Karpas-422 (cell line): Measurements from ENCODE around the gene KCTD5. TPM values are rescaled to one million over a fixed set of nuclear protein-coding genes. Genes with fewer than 3 reads are reported as not detected.

Experiments
- DNase-seq: peaks from one replicate; pipeline ENCODE4 v3.0.0-alpha.2; 2015
- H2AFZ ChIP-seq: fragments of 200-600 bp; sonication (generic); 2 replicates; pipeline ENCODE4 v1.6.1; 2014; ENCODE audit warnings: antibody characterized with exemption, low read length, mixed read lengths
- H3K27ac ChIP-seq: fragments of 200-600 bp; sonication (generic); 2 replicates; pipeline ENCODE4 v1.5.1; 2014; ENCODE audit warnings: mild to moderate bottlenecking, low read length, moderate library complexity
- H3K27me3 ChIP-seq: fragments of 200-600 bp; sonication (generic); 2 replicates; pipeline ENCODE4 v1.6.1; 2014; ENCODE audit warnings: low read length, mixed read lengths
- H3K36me3 ChIP-seq: fragments of 200-600 bp; sonication (generic); 2 replicates; pipeline ENCODE4 v1.6.1; 2014; ENCODE audit warnings: low read length, mixed read lengths; ENCODE audit not compliant: insufficient read depth
- H3K4me1 ChIP-seq: fragments of 200-600 bp; sonication (generic); 2 replicates; pipeline ENCODE4 v1.6.1; 2014; ENCODE audit warnings: mild to moderate bottlenecking, low read length, mixed read lengths
- H3K4me2 ChIP-seq: fragments of 200-600 bp; sonication (generic); 2 replicates; pipeline ENCODE4 v1.6.1; 2014; ENCODE audit warnings: low read length, low read depth, mild to moderate bottlenecking; ENCODE audit not compliant: poor library complexity, severe bottlenecking
- H3K4me3 ChIP-seq: fragments of 200-600 bp; sonication (generic); 2 replicates; pipeline ENCODE4 v1.5.1; 2014; ENCODE audit warnings: mild to moderate bottlenecking, antibody characterized with exemption, low read length, mixed read lengths
- H3K79me2 ChIP-seq: fragments of 200-600 bp; sonication (generic); 2 replicates; pipeline ENCODE4 v1.6.1; 2014; ENCODE audit warnings: mild to moderate bottlenecking, low read length, mixed read lengths
- H3K9ac ChIP-seq: fragments of 200-600 bp; sonication (generic); 2 replicates; pipeline ENCODE4 v1.6.0; 2014; ENCODE audit warnings: low read length
- H3K9me2 ChIP-seq: fragments of 200-600 bp; sonication (generic), shearing (Covaris generic); replicated peaks from 2 replicates; pipeline ENCODE4 v1.6.0; 2014; ENCODE audit warnings: mild to moderate bottlenecking, low read length, moderate library complexity; ENCODE audit not compliant: insufficient read depth
- H3K9me3 ChIP-seq: fragments of 300-700, 200-600 bp; sonication (generic); 2 replicates; pipeline ENCODE4 v1.6.1; 2014; ENCODE audit warnings: low read length, mixed read lengths
- H4K20me1 ChIP-seq: fragments of 200-600 bp; sonication (generic); 2 replicates; pipeline ENCODE4 v1.6.1; 2014; ENCODE audit warnings: mild to moderate bottlenecking, antibody characterized with exemption, low read length, low read depth; ENCODE audit not compliant: insufficient read depth
- total RNA-seq: library from RNA; depleted of rRNA; stranded (reverse); fragments of >200 nt; shearing (Covaris generic); gene quantifications from 2 replicates; pipeline ENCODE4 v1.2.3, GENCODE V29; 2014; ENCODE audit warnings: low replicate concordance

KCTD5 gene
- total RNA-seq, 1 experiment from 2014 or later = 15.7 TPM

GRCh38 chr16:2728034-2728433 lies 45.7 kb downstream of the KCTD5 start:
- H3K4me1 ChIP-seq = no peaks in the 10 kb centered on the region
- H3K9ac ChIP-seq = no peak overlapping the region
- H3K79me2 ChIP-seq = no peaks in the 10 kb centered on the region
- no peaks in the 10 kb centered on the region for H4K20me1 ChIP-seq
- no peak for DNase-seq
- H3K27me3 ChIP-seq = no peaks in the 10 kb centered on the region
- no peak overlapping the region for H3K4me3 ChIP-seq
- H3K9me2 ChIP-seq = no peaks in the 10 kb centered on the region
- no peak overlapping the region for H3K4me2 ChIP-seq
- no peaks in the 10 kb centered on the region for H3K9me3 ChIP-seq
- H3K27ac ChIP-seq = no peak overlapping the region
- H3K36me3 ChIP-seq = no peaks in the 10 kb centered on the region
- H2AFZ ChIP-seq = no peak overlapping the region

GRCh38 chr16:2734844-2735515 lies 52.7 kb downstream of the KCTD5 start:
- Histone ChIP-seq H3K4me1 (no peaks in the 10 kb centered on the region), H3K9ac (no peak overlapping the region), H3K27ac (no peak overlapping the region), H3K79me2 (no peaks in the 10 kb centered on the region), H4K20me1 (no peaks in the 10 kb centered on the region), H3K27me3 (no peaks in the 10 kb centered on the region), H3K9me2 (no peaks in the 10 kb centered on the region), H3K4me3 (no peak overlapping the region), H3K36me3 (no peaks in the 10 kb centered on the region), H3K9me3 (no peaks in the 10 kb centered on the region), H2AFZ (no peak overlapping the region), H3K4me2 (no peak overlapping the region)
- DNase-seq = no peak

- no peak for DNase-seq
- no peak overlapping the region for H3K9ac ChIP-seq
- no peaks in the 10 kb centered on the region for H3K27me3 ChIP-seq
- no peak overlapping the region for H2AFZ ChIP-seq
- no peaks in the 10 kb centered on the region for H3K79me2 ChIP-seq
- H3K36me3 ChIP-seq = no peaks in the 10 kb centered on the region
- no peak overlapping the region for H3K4me2 ChIP-seq
- H3K27ac ChIP-seq = no peak overlapping the region
- H3K4me1 ChIP-seq = no peaks in the 10 kb centered on the region
- no peak overlapping the region for H3K4me3 ChIP-seq
- no peaks in the 10 kb centered on the region for H3K9me2 ChIP-seq
- no peaks in the 10 kb centered on the region for H3K9me3 ChIP-seq
- H4K20me1 ChIP-seq = no peaks in the 10 kb centered on the region
Observed at GRCh38 chr16:2736476-2737237, 54.3 kb downstream of the KCTD5 start.

GRCh38 chr16:2737238-2737605 lies 54.9 kb downstream of the KCTD5 start:
- no peak overlapping the region for H3K4me2 ChIP-seq
- H4K20me1 ChIP-seq = no peaks in the 10 kb centered on the region
- H3K79me2 ChIP-seq = no peaks in the 10 kb centered on the region
- no peak overlapping the region for H3K9ac ChIP-seq
- no peaks in the 10 kb centered on the region for H3K4me1 ChIP-seq
- no peak overlapping the region for H3K4me3 ChIP-seq
- no peaks in the 10 kb centered on the region for H3K9me2 ChIP-seq
- no peaks in the 10 kb centered on the region for H3K9me3 ChIP-seq
- no peaks in the 10 kb centered on the region for H3K27me3 ChIP-seq
- no peak for DNase-seq
- no peak overlapping the region for H2AFZ ChIP-seq
- H3K27ac ChIP-seq = no peak overlapping the region
- H3K36me3 ChIP-seq = no peaks in the 10 kb centered on the region

GRCh38 chr16:2737895-2738418 lies 55.6 kb downstream of the KCTD5 start:
- H3K9me3 ChIP-seq = no peaks in the 10 kb centered on the region
- no peaks in the 10 kb centered on the region for H3K27me3 ChIP-seq
- H3K4me1 ChIP-seq = no peaks in the 10 kb centered on the region
- no peaks in the 10 kb centered on the region for H3K79me2 ChIP-seq
- H4K20me1 ChIP-seq = no peaks in the 10 kb centered on the region
- H3K4me3 ChIP-seq = no peak overlapping the region
- no peak overlapping the region for H3K4me2 ChIP-seq
- H2AFZ ChIP-seq = no peak overlapping the region
- no peaks in the 10 kb centered on the region for H3K9me2 ChIP-seq
- no peak overlapping the region for H3K27ac ChIP-seq
- H3K36me3 ChIP-seq = no peaks in the 10 kb centered on the region
- no peak overlapping the region for H3K9ac ChIP-seq
- no peak for DNase-seq

GRCh38 chr16:2738615-2739014 lies 56.3 kb downstream of the KCTD5 start:
- no peaks in the 10 kb centered on the region for H3K36me3 ChIP-seq
- H3K4me1 ChIP-seq = no peaks in the 10 kb centered on the region
- H3K4me2 ChIP-seq = no peak overlapping the region
- H3K9me2 ChIP-seq = no peaks in the 10 kb centered on the region
- no peaks in the 10 kb centered on the region for H3K79me2 ChIP-seq
- H4K20me1 ChIP-seq = no peaks in the 10 kb centered on the region
- H3K27ac ChIP-seq = no peak overlapping the region
- no peak for DNase-seq
- no peak overlapping the region for H3K4me3 ChIP-seq
- H2AFZ ChIP-seq = no peak overlapping the region
- H3K9ac ChIP-seq = no peak overlapping the region
- H3K9me3 ChIP-seq = no peaks in the 10 kb centered on the region
- H3K27me3 ChIP-seq = no peaks in the 10 kb centered on the region

GRCh38 chr16:2739625-2740430 lies 57.5 kb downstream of the KCTD5 start:
- Histone ChIP-seq H2AFZ (no peak overlapping the region), H3K4me2 (no peak overlapping the region), H3K27ac (no peak overlapping the region), H3K79me2 (no peaks in the 10 kb centered on the region), H3K9me2 (no peaks in the 10 kb centered on the region), H3K4me1 (no peaks in the 10 kb centered on the region), H3K4me3 (no peak overlapping the region), H3K36me3 (no peaks in the 10 kb centered on the region), H4K20me1 (no peaks in the 10 kb centered on the region), H3K27me3 (no peaks in the 10 kb centered on the region), H3K9ac (no peak overlapping the region), H3K9me3 (no peaks in the 10 kb centered on the region)
- no peak for DNase-seq

GRCh38 chr16:2740476-2740875 lies 58.2 kb downstream of the KCTD5 start:
- Histone ChIP-seq H3K4me3 (no peak overlapping the region), H3K27me3 (no peaks in the 10 kb centered on the region), H3K9ac (no peak overlapping the region)

More at GRCh38 chr16:2740476-2740875, 58.2 kb downstream of the KCTD5 start:
- DNase-seq = no peak
- peaks cover under 1% of the 10 kb centered on the region; the same call in 1 of the 2 replicates for H3K4me1 ChIP-seq
- H3K27ac ChIP-seq = no peak overlapping the region
- H3K79me2 ChIP-seq = no peaks in the 10 kb centered on the region
- H3K9me3 ChIP-seq = no peaks in the 10 kb centered on the region
- no peaks in the 10 kb centered on the region for H4K20me1 ChIP-seq
- H3K9me2 ChIP-seq = no peaks in the 10 kb centered on the region
- no peak overlapping the region for H2AFZ ChIP-seq
- H3K36me3 ChIP-seq = no peaks in the 10 kb centered on the region
- no peak overlapping the region for H3K4me2 ChIP-seq
